Liver (tissue), 9 donors: ENCODE measurements around the gene CSNK1D. TPM values are rescaled to one million over a fixed set of nuclear protein-coding genes. Genes with fewer than 3 reads are reported as not detected.

Experiments
- DNase-seq: peaks from one replicate; pipeline ENCODE4 v3.0.0-alpha.2; 2017; ENCODE audit warnings: low spot score
- H3K27ac ChIP-seq, 2 donors: one replicate each; pipeline ENCODE4 v1.7.0; 2013; ENCODE audit warnings: inconsistent platforms in 2 of 2, low read length in 2 of 2, control low read depth in 1 of 2, low read depth in 1 of 2, mild to moderate bottlenecking in 1 of 2
- H3K27me3 ChIP-seq, 4 donors: one replicate each; pipeline versions ENCODE4 v1.6.1 to v1.7.0; 2013; ENCODE audit warnings: low read length in 3 of 4, inconsistent platforms in 1 of 4, mild to moderate bottlenecking in 1 of 4, moderate library complexity in 1 of 4; ENCODE audit not compliant: control insufficient read depth in 4 of 4, insufficient read depth in 4 of 4
- H3K36me3 ChIP-seq, 4 donors: one replicate each; pipeline versions ENCODE4 v1.6.1 to v1.7.0; 2013; ENCODE audit warnings: low read length in 3 of 4, mild to moderate bottlenecking in 3 of 4, low read depth in 1 of 4, moderate library complexity in 1 of 4; ENCODE audit not compliant: control insufficient read depth in 4 of 4, insufficient read depth in 3 of 4
- H3K4me1 ChIP-seq, 4 donors: one replicate each; pipeline versions ENCODE4 v1.6.1 to v1.7.0; 2013; ENCODE audit warnings: low read length in 3 of 4, mild to moderate bottlenecking in 3 of 4, moderate library complexity in 1 of 4; ENCODE audit not compliant: control insufficient read depth in 4 of 4, insufficient read depth in 4 of 4
- H3K4me3 ChIP-seq, 3 donors: one replicate each; pipeline versions ENCODE4 v1.6.1 to v1.7.0; 2013; ENCODE audit warnings: low read length in 3 of 3, control low read depth in 1 of 3, low read depth in 1 of 3, mild to moderate bottlenecking in 1 of 3
- H3K9ac ChIP-seq, 2 donors: one replicate each; pipeline ENCODE4 v1.7.0; 2013; ENCODE audit warnings: low read length in 2 of 2, mild to moderate bottlenecking in 2 of 2, moderate library complexity in 2 of 2, control low read depth in 1 of 2, low read depth in 1 of 2
- H3K9me3 ChIP-seq, 4 donors: one replicate each; pipeline versions ENCODE4 v1.6.1 to v1.7.0; 2013; ENCODE audit warnings: low read length in 3 of 4; ENCODE audit not compliant: control insufficient read depth in 4 of 4
- EGR1 ChIP-seq, 2 donors: IDR thresholded peaks; 2 replicates each; pipeline ENCODE4 v1.6.1; 2016 to 2018; ENCODE audit warnings: antibody characterized with exemption in 2 of 2, low read depth in 2 of 2
- FOXA1 ChIP-seq: IDR thresholded peaks from 2 replicates; pipeline ENCODE4 v1.6.1; 2016; ENCODE audit warnings: antibody characterized with exemption
- FOXA2 ChIP-seq: IDR thresholded peaks from 2 replicates; pipeline ENCODE4 v1.6.1; 2016; ENCODE audit warnings: antibody characterized with exemption
- GABPA ChIP-seq, 2 donors: IDR thresholded peaks in 1 of 2; conservative IDR thresholded peaks in 1 of 2; 2 replicates each; pipeline ENCODE4 v1.6.1; 2016; ENCODE audit warnings: antibody characterized with exemption in 2 of 2, mild to moderate bottlenecking in 1 of 2, moderate library complexity in 1 of 2
- HNF4A ChIP-seq, 2 donors: conservative IDR thresholded peaks; 2 replicates each; pipeline ENCODE4 v1.6.1; 2016; ENCODE audit warnings: antibody characterized with exemption in 2 of 2, mild to moderate bottlenecking in 2 of 2
- HNF4G ChIP-seq: IDR thresholded peaks from 2 replicates; pipeline ENCODE4 v1.6.1; 2016; ENCODE audit warnings: antibody characterized with exemption
- JUND ChIP-seq, 2 donors: IDR thresholded peaks; 2 replicates each; pipeline ENCODE4 v1.6.1; 2016; ENCODE audit warnings: antibody characterized with exemption in 2 of 2
- NR2F2 ChIP-seq: IDR thresholded peaks from 2 replicates; pipeline ENCODE4 v1.6.1; 2016; ENCODE audit warnings: antibody characterized with exemption
- RAD21 ChIP-seq, 2 donors: IDR thresholded peaks; 2 replicates each; pipeline ENCODE4 v1.6.1; 2016; ENCODE audit warnings: antibody characterized with exemption in 2 of 2, mild to moderate bottlenecking in 2 of 2
- RXRA ChIP-seq, 2 donors: IDR thresholded peaks; 2 replicates each; pipeline ENCODE4 v1.6.1; 2017 to 2018; ENCODE audit warnings: antibody characterized with exemption in 2 of 2, mild to moderate bottlenecking in 1 of 2
- SP1 ChIP-seq: IDR thresholded peaks from 2 replicates; pipeline ENCODE4 v1.6.1; 2018; ENCODE audit warnings: antibody characterized with exemption, mild to moderate bottlenecking
- TAF1 ChIP-seq: conservative IDR thresholded peaks from 2 replicates; pipeline ENCODE4 v1.6.1; 2016; ENCODE audit warnings: antibody characterized with exemption, mild to moderate bottlenecking
- YY1 ChIP-seq: IDR thresholded peaks from 2 replicates; pipeline ENCODE4 v1.6.1; 2016; ENCODE audit warnings: antibody characterized with exemption, mild to moderate bottlenecking
- WGBS: extraction: QIAGEN DNeasy Blood & Tissue Kit; methylation state at CpG from one replicate; pipeline ENCODE4 v1.1.7; 2013; 5-methylcytosine and 5-hydroxymethylcytosine counted together
- polyA plus RNA-seq, 2 donors: library from polyadenylated mRNA; stranded (reverse) in 1 of 2; unstranded in 1 of 2; fragments of 200-250 nt in 1 of 2; fragments of >200 nt in 1 of 2; fragmentation: Nextera tagmentation in 1 of 2; extraction: Ambion mirVana in 1 of 2; gene quantifications; one replicate each; pipeline versions ENCODE4 v1.2.1 to v1.2.3, GENCODE V29; 2013 to 2015
- total RNA-seq, 2 donors: library from RNA; depleted of rRNA; stranded (reverse); fragments of >200 nt; gene quantifications; one replicate each; pipeline ENCODE4 v1.2.3, GENCODE V29; 2014
- TF ChIP-seq, protein P1 (sequence below): fragments of 150-350 bp; IDR thresholded peaks from 2 replicates; pipeline ENCODE4 v1.5.1; 2017; ENCODE audit warnings: improper control_type of control experiment, low read depth, low read length; ENCODE audit not compliant: missing input control
- TF ChIP-seq, protein P2 (sequence below): IDR thresholded peaks from 2 replicates; pipeline ENCODE4 v1.6.1; 2016; ENCODE audit warnings: antibody characterized with exemption
- TF ChIP-seq, protein P3 (sequence below): IDR thresholded peaks from 2 replicates; pipeline ENCODE4 v1.6.1; 2016; ENCODE audit warnings: antibody characterized with exemption, mild to moderate bottlenecking
- TF ChIP-seq, protein P4 (sequence below): IDR thresholded peaks from 2 replicates; pipeline ENCODE4 v1.6.1; 2016; ENCODE audit warnings: antibody characterized with exemption
- donor health status: healthy.
- donor health status: healthy.
- donor health status: healthy.
- donor health status: healthy.
- donor health status: healthy.

CSNK1D gene
- total and polyA plus RNA-seq, 4 donors = 22.0 to 49.0 (median 34.2) TPM

DNA sequence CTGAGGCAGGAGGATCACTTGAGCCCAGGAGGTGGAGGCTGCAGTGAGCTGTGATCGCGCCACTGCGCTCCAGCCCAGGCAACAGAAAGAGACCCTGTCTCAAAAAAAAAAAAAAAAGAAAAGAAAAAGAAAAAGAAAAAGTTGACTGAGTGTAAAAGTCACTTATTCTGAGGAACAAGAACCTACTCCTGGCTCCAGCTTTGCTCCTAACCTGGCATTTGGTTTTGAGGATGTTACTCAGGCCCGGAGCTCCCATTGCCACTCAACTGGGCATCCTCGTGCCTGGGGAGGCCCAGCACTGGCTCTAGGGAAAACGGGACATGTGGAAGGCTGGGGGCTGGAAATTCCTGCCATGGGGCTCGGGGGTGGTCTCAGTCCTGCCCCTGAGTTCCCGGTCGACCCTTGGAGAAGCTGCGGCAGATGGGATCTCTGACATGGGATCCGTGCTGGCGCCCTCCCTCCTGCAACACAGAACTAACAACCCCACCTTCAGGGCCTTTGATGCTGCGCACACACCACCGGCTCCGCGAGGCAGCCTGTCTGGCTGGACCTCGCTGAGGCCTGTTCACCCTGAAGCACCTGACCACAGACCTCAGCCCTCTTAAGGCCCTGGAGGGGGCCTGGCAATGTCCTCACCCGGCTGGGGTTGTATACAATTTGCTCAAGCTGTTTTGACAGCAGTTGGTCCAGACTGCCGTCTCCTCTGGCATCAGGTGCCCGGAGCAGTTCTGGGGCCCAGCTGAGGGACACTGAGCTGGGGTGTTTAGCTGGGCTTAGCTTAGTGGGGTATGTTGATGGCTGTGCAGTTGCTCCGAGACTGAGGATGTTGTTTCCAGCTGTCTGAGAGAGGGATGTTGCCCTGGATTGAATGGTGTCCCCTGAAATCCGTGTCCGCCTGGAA, 31.6 kb upstream of the CSNK1D start:
- no peak for DNase-seq
- Histone ChIP-seq H3K27ac (no peak overlapping the region), H3K9me3 (no peaks in the 10 kb centered on the region), H3K36me3 (no peaks in the 10 kb centered on the region), H3K4me3 (no peak overlapping the region), H3K9ac (no peak overlapping the region), H3K4me1 (peaks cover 4 to 15% (median 9%) of the 10 kb centered on the region in 4 donors), H3K27me3 (no peaks in the 10 kb centered on the region)
- TF ChIP-seq FOXA2 (no peak), EGR1 (IDR thresholded peaks at IDR 0.05; ENCODE audit: low read depth in 2 of 2) (no peak), RAD21 (IDR thresholded peaks at IDR 0.05) (no peak), YY1 (no peak), FOXA1 (no peak), HNF4G (no peak), NR2F2 (no peak), JUND (IDR thresholded peaks at IDR 0.05) (no peak), HNF4A (conservative IDR thresholded peaks at IDR 0.05) (no peak), GABPA (IDR thresholded peaks at IDR 0.05 in 1 of 2, conservative IDR thresholded peaks at IDR 0.05 in 1 of 2) (no peak), TAF1 (no peak)
- TF ChIP-seq, protein P1, sequence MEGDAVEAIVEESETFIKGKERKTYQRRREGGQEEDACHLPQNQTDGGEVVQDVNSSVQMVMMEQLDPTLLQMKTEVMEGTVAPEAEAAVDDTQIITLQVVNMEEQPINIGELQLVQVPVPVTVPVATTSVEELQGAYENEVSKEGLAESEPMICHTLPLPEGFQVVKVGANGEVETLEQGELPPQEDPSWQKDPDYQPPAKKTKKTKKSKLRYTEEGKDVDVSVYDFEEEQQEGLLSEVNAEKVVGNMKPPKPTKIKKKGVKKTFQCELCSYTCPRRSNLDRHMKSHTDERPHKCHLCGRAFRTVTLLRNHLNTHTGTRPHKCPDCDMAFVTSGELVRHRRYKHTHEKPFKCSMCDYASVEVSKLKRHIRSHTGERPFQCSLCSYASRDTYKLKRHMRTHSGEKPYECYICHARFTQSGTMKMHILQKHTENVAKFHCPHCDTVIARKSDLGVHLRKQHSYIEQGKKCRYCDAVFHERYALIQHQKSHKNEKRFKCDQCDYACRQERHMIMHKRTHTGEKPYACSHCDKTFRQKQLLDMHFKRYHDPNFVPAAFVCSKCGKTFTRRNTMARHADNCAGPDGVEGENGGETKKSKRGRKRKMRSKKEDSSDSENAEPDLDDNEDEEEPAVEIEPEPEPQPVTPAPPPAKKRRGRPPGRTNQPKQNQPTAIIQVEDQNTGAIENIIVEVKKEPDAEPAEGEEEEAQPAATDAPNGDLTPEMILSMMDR = no peak
- TF ChIP-seq, protein P2, sequence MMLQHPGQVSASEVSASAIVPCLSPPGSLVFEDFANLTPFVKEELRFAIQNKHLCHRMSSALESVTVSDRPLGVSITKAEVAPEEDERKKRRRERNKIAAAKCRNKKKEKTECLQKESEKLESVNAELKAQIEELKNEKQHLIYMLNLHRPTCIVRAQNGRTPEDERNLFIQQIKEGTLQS = no peak
- TF ChIP-seq, protein P3, sequence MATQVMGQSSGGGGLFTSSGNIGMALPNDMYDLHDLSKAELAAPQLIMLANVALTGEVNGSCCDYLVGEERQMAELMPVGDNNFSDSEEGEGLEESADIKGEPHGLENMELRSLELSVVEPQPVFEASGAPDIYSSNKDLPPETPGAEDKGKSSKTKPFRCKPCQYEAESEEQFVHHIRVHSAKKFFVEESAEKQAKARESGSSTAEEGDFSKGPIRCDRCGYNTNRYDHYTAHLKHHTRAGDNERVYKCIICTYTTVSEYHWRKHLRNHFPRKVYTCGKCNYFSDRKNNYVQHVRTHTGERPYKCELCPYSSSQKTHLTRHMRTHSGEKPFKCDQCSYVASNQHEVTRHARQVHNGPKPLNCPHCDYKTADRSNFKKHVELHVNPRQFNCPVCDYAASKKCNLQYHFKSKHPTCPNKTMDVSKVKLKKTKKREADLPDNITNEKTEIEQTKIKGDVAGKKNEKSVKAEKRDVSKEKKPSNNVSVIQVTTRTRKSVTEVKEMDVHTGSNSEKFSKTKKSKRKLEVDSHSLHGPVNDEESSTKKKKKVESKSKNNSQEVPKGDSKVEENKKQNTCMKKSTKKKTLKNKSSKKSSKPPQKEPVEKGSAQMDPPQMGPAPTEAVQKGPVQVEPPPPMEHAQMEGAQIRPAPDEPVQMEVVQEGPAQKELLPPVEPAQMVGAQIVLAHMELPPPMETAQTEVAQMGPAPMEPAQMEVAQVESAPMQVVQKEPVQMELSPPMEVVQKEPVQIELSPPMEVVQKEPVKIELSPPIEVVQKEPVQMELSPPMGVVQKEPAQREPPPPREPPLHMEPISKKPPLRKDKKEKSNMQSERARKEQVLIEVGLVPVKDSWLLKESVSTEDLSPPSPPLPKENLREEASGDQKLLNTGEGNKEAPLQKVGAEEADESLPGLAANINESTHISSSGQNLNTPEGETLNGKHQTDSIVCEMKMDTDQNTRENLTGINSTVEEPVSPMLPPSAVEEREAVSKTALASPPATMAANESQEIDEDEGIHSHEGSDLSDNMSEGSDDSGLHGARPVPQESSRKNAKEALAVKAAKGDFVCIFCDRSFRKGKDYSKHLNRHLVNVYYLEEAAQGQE = no peak
- WGBS = 93% methylated on average over 23 of the region's 23 CpGs

- H3K4me1 ChIP-seq = peaks cover 4 to 11% (median 6%) of the 10 kb centered on the region in 4 donors
- H3K27me3 ChIP-seq = no peaks in the 10 kb centered on the region
- H3K9ac ChIP-seq = no peak overlapping the region
- no peak overlapping the region for H3K27ac ChIP-seq
- DNase-seq = no peak
- TF ChIP-seq JUND (IDR thresholded peaks at IDR 0.05) = no peak
- TF ChIP-seq, protein P4, sequence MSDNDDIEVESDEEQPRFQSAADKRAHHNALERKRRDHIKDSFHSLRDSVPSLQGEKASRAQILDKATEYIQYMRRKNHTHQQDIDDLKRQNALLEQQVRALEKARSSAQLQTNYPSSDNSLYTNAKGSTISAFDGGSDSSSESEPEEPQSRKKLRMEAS = no peak
- no peak for TF ChIP-seq NR2F2
- TF ChIP-seq RXRA (IDR thresholded peaks at IDR 0.05) = no peak
- TF ChIP-seq RAD21 (IDR thresholded peaks at IDR 0.05) = no peak
- TF ChIP-seq FOXA1 = no peak
- no peak for TF ChIP-seq SP1
- TF ChIP-seq, protein P2 = no peak
- no peak for TF ChIP-seq HNF4G
- no peak for TF ChIP-seq HNF4A (conservative IDR thresholded peaks at IDR 0.05)
- TF ChIP-seq, protein P1 = no peak
- 84% methylated on average over 26 of the region's 26 CpGs for WGBS
- H3K9me3 ChIP-seq = no peaks in the 10 kb centered on the region
- no peaks in the 10 kb centered on the region for H3K36me3 ChIP-seq
- no peak overlapping the region for H3K4me3 ChIP-seq
These were observed 30.7 kb upstream of the CSNK1D start for GRCh38 chr17:82303944-82304808.
